ENCODE measurements around the gene OAT.
"Not testable (repeated sequence)": the region's sequence is repeated elsewhere in the genome, so short reads cannot be mapped to it uniquely, and the experiment has no call there.

Gene OAT

GRCh38 chr10:124374535-124375352 is 44.0 kb downstream of the OAT start:
- Histone ChIP-seq H3K4me1 (ENCODE audit: control insufficient read depth in 5 of 5, insufficient read depth in 5 of 5, low read length in 5 of 5) (no peaks in the 10 kb centered on the region), H3K27me3 (ENCODE audit: control insufficient read depth in 5 of 5, insufficient read depth in 4 of 5, low read length in 5 of 5) (peaks cover 0 to 11% (median 5%) of the 10 kb centered on the region in 5 donors)

GRCh38 chr10:124372899-124373298 is 45.8 kb downstream of the OAT start:
- Histone ChIP-seq H3K4me3 (ENCODE audit: low read depth in 1 of 5, low read length in 5 of 5) (no peak overlapping the region), H3K27ac (ENCODE audit: low read depth, low read length) (no peak overlapping the region), H3K27me3 (ENCODE audit: control insufficient read depth in 5 of 5, insufficient read depth in 4 of 5, low read length in 5 of 5) (peaks cover 0 to 11% (median 4%) of the 10 kb centered on the region in 5 donors), H3K9ac (ENCODE audit: low read length in 5 of 5) (no peak overlapping the region), H3K9me3 (ENCODE audit: control insufficient read depth in 5 of 5, low read length in 5 of 5) (no peaks in the 10 kb centered on the region), H3K4me1 (ENCODE audit: control insufficient read depth in 5 of 5, insufficient read depth in 5 of 5, low read length in 5 of 5) (peaks cover 0 to under 1% (median 0%) of the 10 kb centered on the region in 5 donors), H3K36me3 (ENCODE audit: control insufficient read depth in 5 of 5, insufficient read depth in 5 of 5, low read length in 5 of 5) (no peaks in the 10 kb centered on the region)

More at GRCh38 chr10:124374535-124375352, 44.0 kb downstream of the OAT start:
- Histone ChIP-seq H3K9ac (ENCODE audit: low read length in 5 of 5) (no peak overlapping the region), H3K36me3 (ENCODE audit: control insufficient read depth in 5 of 5, insufficient read depth in 5 of 5, low read length in 5 of 5) (no peaks in the 10 kb centered on the region), H3K9me3 (ENCODE audit: control insufficient read depth in 5 of 5, low read length in 5 of 5) (no peaks in the 10 kb centered on the region), H3K4me3 (ENCODE audit: low read depth in 1 of 5, low read length in 5 of 5) (no peak overlapping the region), H3K27ac (ENCODE audit: low read depth, low read length) (no peak overlapping the region)

- Histone ChIP-seq H3K27me3 (ENCODE audit: control insufficient read depth in 5 of 5, insufficient read depth in 4 of 5, low read length in 5 of 5) (peaks cover 0 to 14% (median 0%) of the 10 kb centered on the region in 5 donors), H3K9me3 (ENCODE audit: control insufficient read depth in 5 of 5, low read length in 5 of 5) (no peaks in the 10 kb centered on the region), H3K4me1 (ENCODE audit: control insufficient read depth in 5 of 5, insufficient read depth in 5 of 5, low read length in 5 of 5) (peaks cover 0 to 4% (median 0%) of the 10 kb centered on the region in 5 donors), H3K27ac (ENCODE audit: low read depth, low read length) (no peak overlapping the region), H3K9ac (ENCODE audit: low read length in 5 of 5) (no peak overlapping the region), H3K36me3 (ENCODE audit: control insufficient read depth in 5 of 5, insufficient read depth in 5 of 5, low read length in 5 of 5) (no peaks in the 10 kb centered on the region), H3K4me3 (ENCODE audit: low read depth in 1 of 5, low read length in 5 of 5) (no peak overlapping the region)
Measured at GRCh38 chr10:124370426-124370825, 48.3 kb downstream of the OAT start.

GRCh38 chr10:124369986-124370385 is 48.7 kb downstream of the OAT start:
- Histone ChIP-seq H3K9me3 (ENCODE audit: control insufficient read depth in 5 of 5, low read length in 5 of 5) (no peaks in the 10 kb centered on the region), H3K27ac (ENCODE audit: low read depth, low read length) (no peak overlapping the region), H3K36me3 (ENCODE audit: control insufficient read depth in 5 of 5, insufficient read depth in 5 of 5, low read length in 5 of 5) (no peaks in the 10 kb centered on the region), H3K4me1 (ENCODE audit: control insufficient read depth in 5 of 5, insufficient read depth in 5 of 5, low read length in 5 of 5) (peaks cover 0 to 4% (median 0%) of the 10 kb centered on the region in 5 donors), H3K4me3 (ENCODE audit: low read depth in 1 of 5, low read length in 5 of 5) (no peak overlapping the region), H3K27me3 (ENCODE audit: control insufficient read depth in 5 of 5, insufficient read depth in 4 of 5, low read length in 5 of 5) (peaks cover 0 to 12% (median 0%) of the 10 kb centered on the region in 5 donors), H3K9ac (ENCODE audit: low read length in 5 of 5) (no peak overlapping the region)

GRCh38 chr10:124369533-124369932 is 49.2 kb downstream of the OAT start:
- H3K9ac ChIP-seq (ENCODE audit: low read length in 5 of 5); H3K27ac ChIP-seq (ENCODE audit: low read depth, low read length); H3K4me3 ChIP-seq (ENCODE audit: low read depth in 1 of 5, low read length in 5 of 5); H3K36me3 ChIP-seq (ENCODE audit: control insufficient read depth in 5 of 5, insufficient read depth in 5 of 5, low read length in 5 of 5); H3K4me1 ChIP-seq (ENCODE audit: control insufficient read depth in 5 of 5, insufficient read depth in 5 of 5, low read length in 5 of 5); H3K9me3 ChIP-seq (ENCODE audit: control insufficient read depth in 5 of 5, low read length in 5 of 5): not testable (repeated sequence)
- H3K27me3 ChIP-seq (ENCODE audit: control insufficient read depth in 5 of 5, insufficient read depth in 4 of 5, low read length in 5 of 5), result peaks cover 0 to 12% (median 0%) of the 10 kb centered on the region in 5 donors

- Histone ChIP-seq H3K27me3 (ENCODE audit: control insufficient read depth in 5 of 5, insufficient read depth in 4 of 5, low read length in 5 of 5) (peaks cover 0 to 12% (median 0%) of the 10 kb centered on the region in 5 donors), H3K36me3 (ENCODE audit: control insufficient read depth in 5 of 5, insufficient read depth in 5 of 5, low read length in 5 of 5) (no peaks in the 10 kb centered on the region), H3K4me1 (ENCODE audit: control insufficient read depth in 5 of 5, insufficient read depth in 5 of 5, low read length in 5 of 5) (peaks cover 0 to 4% (median 0%) of the 10 kb centered on the region in 5 donors), H3K9ac (ENCODE audit: low read length in 5 of 5) (no peak overlapping the region), H3K27ac (ENCODE audit: low read depth, low read length) (no peak overlapping the region), H3K4me3 (ENCODE audit: low read depth in 1 of 5, low read length in 5 of 5) (no peak overlapping the region), H3K9me3 (ENCODE audit: control insufficient read depth in 5 of 5, low read length in 5 of 5) (no peaks in the 10 kb centered on the region)
Measured at GRCh38 chr10:124369066-124369465, 49.7 kb downstream of the OAT start.

GRCh38 chr10:124367936-124368335 is 50.8 kb downstream of the OAT start:
- Histone ChIP-seq H3K27ac (ENCODE audit: low read depth, low read length) (no peak overlapping the region), H3K9ac (ENCODE audit: low read length in 5 of 5) (no peak overlapping the region), H3K9me3 (ENCODE audit: control insufficient read depth in 5 of 5, low read length in 5 of 5) (no peaks in the 10 kb centered on the region), H3K27me3 (ENCODE audit: control insufficient read depth in 5 of 5, insufficient read depth in 4 of 5, low read length in 5 of 5) (peaks cover 0 to 12% (median 0%) of the 10 kb centered on the region in 5 donors), H3K4me3 (ENCODE audit: low read depth in 1 of 5, low read length in 5 of 5) (no peak overlapping the region), H3K36me3 (ENCODE audit: control insufficient read depth in 5 of 5, insufficient read depth in 5 of 5, low read length in 5 of 5) (no peaks in the 10 kb centered on the region), H3K4me1 (ENCODE audit: control insufficient read depth in 5 of 5, insufficient read depth in 5 of 5, low read length in 5 of 5) (peaks cover 0 to 4% (median 0%) of the 10 kb centered on the region in 5 donors)

GRCh38 chr10:124367414-124367813 is 51.3 kb downstream of the OAT start:
- H3K9me3 ChIP-seq (ENCODE audit: control insufficient read depth in 5 of 5, low read length in 5 of 5), result no peaks in the 10 kb centered on the region
- peaks cover 0 to 12% (median 0%) of the 10 kb centered on the region in 5 donors for H3K27me3 ChIP-seq (ENCODE audit: control insufficient read depth in 5 of 5, insufficient read depth in 4 of 5, low read length in 5 of 5)
- no peak overlapping the region for H3K9ac ChIP-seq (ENCODE audit: low read length in 5 of 5)
- no peaks in the 10 kb centered on the region for H3K36me3 ChIP-seq (ENCODE audit: control insufficient read depth in 5 of 5, insufficient read depth in 5 of 5, low read length in 5 of 5)
- H3K4me3 ChIP-seq (ENCODE audit: low read depth in 1 of 5, low read length in 5 of 5), result no peak overlapping the region
- H3K4me1 ChIP-seq (ENCODE audit: control insufficient read depth in 5 of 5, insufficient read depth in 5 of 5, low read length in 5 of 5), result peaks cover 0 to 4% (median 0%) of the 10 kb centered on the region in 5 donors
- no peak overlapping the region for H3K27ac ChIP-seq (ENCODE audit: low read depth, low read length)

- no peak overlapping the region for H3K9ac ChIP-seq (ENCODE audit: low read length in 5 of 5)
- no peak overlapping the region for H3K4me3 ChIP-seq (ENCODE audit: low read depth in 1 of 5, low read length in 5 of 5)
- H3K27ac ChIP-seq (ENCODE audit: low read depth, low read length), result no peak overlapping the region
- no peaks in the 10 kb centered on the region for H3K36me3 ChIP-seq (ENCODE audit: control insufficient read depth in 5 of 5, insufficient read depth in 5 of 5, low read length in 5 of 5)
- no peaks in the 10 kb centered on the region for H3K9me3 ChIP-seq (ENCODE audit: control insufficient read depth in 5 of 5, low read length in 5 of 5)
- peaks cover 0 to 4% (median 0%) of the 10 kb centered on the region in 5 donors for H3K4me1 ChIP-seq (ENCODE audit: control insufficient read depth in 5 of 5, insufficient read depth in 5 of 5, low read length in 5 of 5)
- peaks cover 0 to 12% (median 0%) of the 10 kb centered on the region in 5 donors for H3K27me3 ChIP-seq (ENCODE audit: control insufficient read depth in 5 of 5, insufficient read depth in 4 of 5, low read length in 5 of 5)
Measured at GRCh38 chr10:124366825-124367224, 51.9 kb downstream of the OAT start.

GRCh38 chr10:124366343-124366742 is 52.4 kb downstream of the OAT start:
- H3K9me3 ChIP-seq (ENCODE audit: control insufficient read depth in 5 of 5, low read length in 5 of 5), result no peaks in the 10 kb centered on the region
- no peak overlapping the region for H3K27ac ChIP-seq (ENCODE audit: low read depth, low read length)
- no peak overlapping the region for H3K4me3 ChIP-seq (ENCODE audit: low read depth in 1 of 5, low read length in 5 of 5)
- H3K9ac ChIP-seq (ENCODE audit: low read length in 5 of 5), result no peak overlapping the region
- no peaks in the 10 kb centered on the region for H3K36me3 ChIP-seq (ENCODE audit: control insufficient read depth in 5 of 5, insufficient read depth in 5 of 5, low read length in 5 of 5)
- H3K4me1 ChIP-seq (ENCODE audit: control insufficient read depth in 5 of 5, insufficient read depth in 5 of 5, low read length in 5 of 5), result peaks cover 0 to 4% (median 0%) of the 10 kb centered on the region in 5 donors
- peaks cover 0 to 12% (median 0%) of the 10 kb centered on the region in 5 donors for H3K27me3 ChIP-seq (ENCODE audit: control insufficient read depth in 5 of 5, insufficient read depth in 4 of 5, low read length in 5 of 5)

Measured in subcutaneous abdominal adipose tissue (tissue), 5 donors.